H1 (cell line): ENCODE data around the gene MAPK8IP3. TPM values are rescaled to one million over a fixed set of nuclear protein-coding genes. Genes with fewer than 3 reads are reported as not detected.

Experiments
- CTCF ChIA-PET: fragments of 300-600 bp; sonication (Branson Sonifier 250); formaldehyde crosslinking; loops from one replicate; lab custom pipeline; 2021; ENCODE audit not compliant: partially characterized antibody; lab: Charles Lee
- POLR2A ChIA-PET: fragments of 300-600 bp; sonication (Branson Sonifier 250); formaldehyde crosslinking; loops from one replicate; lab custom pipeline; 2021; ENCODE audit warnings: inconsistent platforms; ENCODE audit not compliant: partially characterized antibody; lab: Charles Lee
- DNase-seq, 2 experiments: peaks; one replicate each; pipeline versions ENCODE4 v3.0.0 to v3.0.0-alpha.2; 2010 to 2022; ENCODE audit warnings: low spot score in 2 of 2, low read depth in 1 of 2, mixed read lengths in 1 of 2
- FAIRE-seq: peaks from 2 replicates; lab custom pipeline; 2011; peaks lifted over from hg19 to GRCh38; lab: Jason Lieb, UNC
- H2AFZ ChIP-seq: 2 replicates; pipeline ENCODE4 v1.8.1; 2012; ENCODE audit warnings: low read length, inconsistent platforms
- H2AK5ac ChIP-seq: 2 replicates; pipeline ENCODE4 v1.6.1; 2013; ENCODE audit warnings: low read depth, low read length
- H2BK120ac ChIP-seq: replicated peaks from 2 replicates; pipeline ENCODE3; 2013; ENCODE audit warnings: low read depth, low read length, inconsistent platforms
- H2BK12ac ChIP-seq: 2 replicates; pipeline ENCODE4 v1.6.1; 2013; ENCODE audit warnings: low read depth, low read length
- H2BK15ac ChIP-seq: 2 replicates; pipeline ENCODE4 v1.6.1; 2013; ENCODE audit warnings: low read length
- H2BK20ac ChIP-seq: 2 replicates; pipeline ENCODE4 v1.6.1; 2013; ENCODE audit warnings: low read length
- H2BK5ac ChIP-seq: 2 replicates; pipeline ENCODE4 v1.6.1; 2013; ENCODE audit warnings: low read depth, low read length
- H3K14ac ChIP-seq: 2 replicates; pipeline ENCODE4 v1.6.1; 2013; ENCODE audit warnings: inconsistent platforms; ENCODE audit not compliant: insufficient read length
- H3K18ac ChIP-seq: 2 replicates; pipeline ENCODE4 v1.6.1; 2013; ENCODE audit warnings: low read length; ENCODE audit errors: extremely low read depth
- H3K23ac ChIP-seq: 2 replicates; pipeline ENCODE4 v1.6.1; 2013; ENCODE audit warnings: inconsistent platforms; ENCODE audit not compliant: insufficient read length
- H3K23me2 ChIP-seq: 2 replicates; pipeline ENCODE4 v1.6.1; 2013; ENCODE audit warnings: low read depth, low read length
- H3K27ac ChIP-seq: 2 replicates; pipeline ENCODE4 v1.6.1; 2011; ENCODE audit warnings: low read depth, low read length, inconsistent platforms
- H3K27me3 ChIP-seq, 4 experiments: replicated peaks in 1 of 4; 1 replicate in 1 of 4; 2 replicates in 3 of 4; pipeline versions ENCODE4 v1.6.1 to v1.8.1; 2011 to 2013; ENCODE audit warnings: low read length in 3 of 4, mild to moderate bottlenecking in 3 of 4, inconsistent platforms in 2 of 4, mixed read lengths in 2 of 4, moderate library complexity in 1 of 4; ENCODE audit not compliant: control insufficient read depth in 3 of 4, insufficient read depth in 3 of 4; ENCODE audit errors: extremely low read depth in 1 of 4
- H3K36me3 ChIP-seq, 4 experiments: 2 replicates each; pipeline versions ENCODE4 v1.6.1 to v1.8.1; 2011 to 2013; ENCODE audit warnings: mild to moderate bottlenecking in 4 of 4, low read length in 3 of 4, moderate library complexity in 2 of 4, control low read depth in 1 of 4, inconsistent platforms in 1 of 4; ENCODE audit not compliant: insufficient read depth in 4 of 4, control insufficient read depth in 2 of 4
- H3K4ac ChIP-seq: replicated peaks from 2 replicates; pipeline ENCODE3; 2013; ENCODE audit warnings: low read length, low read depth, mixed read lengths, inconsistent platforms; ENCODE audit not compliant: insufficient read length
- H3K4me1 ChIP-seq, 4 experiments: replicated peaks in 1 of 4; 1 replicate in 1 of 4; 2 replicates in 3 of 4; pipeline versions ENCODE4 v1.6.1 to v1.8.1; 2011 to 2013; ENCODE audit warnings: low read length in 3 of 4, inconsistent platforms in 2 of 4, mixed read lengths in 1 of 4; ENCODE audit not compliant: insufficient read depth in 4 of 4, control insufficient read depth in 3 of 4
- H3K4me2 ChIP-seq, 2 experiments: 2 replicates each; pipeline versions ENCODE4 v1.6.1 to v1.8.1; 2011 to 2013; ENCODE audit warnings: low read depth in 2 of 2, low read length in 2 of 2, control low read depth in 1 of 2, inconsistent platforms in 1 of 2, mild to moderate bottlenecking in 1 of 2; ENCODE audit not compliant: insufficient read depth in 1 of 2
- H3K4me3 ChIP-seq, 4 experiments: fragments of 200-600, 300-600 bp in 1 of 4; sonication (generic), shearing (Covaris generic), sonication (Bioruptor Twin) in 1 of 4; 2 replicates each; pipeline versions ENCODE4 v1.5.1 to v1.8.1; 2011 to 2016; ENCODE audit warnings: low read length in 4 of 4, low read depth in 3 of 4, control low read depth in 2 of 4, inconsistent platforms in 2 of 4, mild to moderate bottlenecking in 2 of 4, mixed read lengths in 1 of 4, moderate library complexity in 1 of 4; ENCODE audit not compliant: insufficient read depth in 2 of 4; ENCODE audit errors: extremely low read depth in 1 of 4
- H3K56ac ChIP-seq: replicated peaks from 2 replicates; pipeline ENCODE3; 2013; ENCODE audit warnings: low read depth, mild to moderate bottlenecking, mixed read lengths, low read length, inconsistent platforms; ENCODE audit not compliant: insufficient read length
- H3K79me1 ChIP-seq: 2 replicates; pipeline ENCODE4 v1.6.1; 2013; ENCODE audit warnings: low read depth, low read length, control low read depth
- H3K79me2 ChIP-seq, 2 experiments: 2 replicates each; pipeline versions ENCODE4 v1.6.1 to v1.8.1; 2012 to 2013; ENCODE audit warnings: low read length in 2 of 2, mild to moderate bottlenecking in 2 of 2, inconsistent platforms in 1 of 2; ENCODE audit not compliant: insufficient read depth in 2 of 2, control insufficient read depth in 1 of 2
- H3K9ac ChIP-seq, 4 experiments: replicated peaks in 1 of 4; 1 replicate in 1 of 4; 2 replicates in 3 of 4; pipeline versions ENCODE4 v1.6.1 to v1.8.1; 2011 to 2013; ENCODE audit warnings: low read depth in 3 of 4, low read length in 3 of 4, control low read depth in 2 of 4, mild to moderate bottlenecking in 2 of 4, moderate library complexity in 2 of 4, inconsistent platforms in 1 of 4; ENCODE audit errors: extremely low read depth in 1 of 4
- H3K9me3 ChIP-seq, 2 experiments: 2 replicates each; pipeline versions ENCODE4 v1.6.1 to v1.8.1; 2012 to 2013; ENCODE audit warnings: mild to moderate bottlenecking in 2 of 2, moderate library complexity in 2 of 2, control low read depth in 1 of 2, inconsistent platforms in 1 of 2, low read depth in 1 of 2, low read length in 1 of 2, mixed read lengths in 1 of 2; ENCODE audit not compliant: insufficient read depth in 2 of 2
- H4K20me1 ChIP-seq, 2 experiments: replicated peaks in 1 of 2; 2 replicates each; pipeline versions ENCODE3 to v1.8.1; 2011 to 2013; ENCODE audit warnings: inconsistent platforms in 2 of 2, low read length in 2 of 2, mild to moderate bottlenecking in 1 of 2; ENCODE audit not compliant: insufficient read depth in 2 of 2, control insufficient read depth in 1 of 2
- H4K5ac ChIP-seq: 2 replicates; pipeline ENCODE4 v1.6.1; 2013; ENCODE audit warnings: low read length, low read depth, mixed read lengths, inconsistent platforms; ENCODE audit not compliant: insufficient read length
- H4K8ac ChIP-seq: 2 replicates; pipeline ENCODE4 v1.8.0; 2013; ENCODE audit warnings: mild to moderate bottlenecking, moderate library complexity, low read length, inconsistent platforms; ENCODE audit not compliant: insufficient read depth; ENCODE audit errors: extremely low read depth
- H4K91ac ChIP-seq: replicated peaks from 2 replicates; pipeline ENCODE3; 2013; ENCODE audit warnings: low read length, mixed read lengths, inconsistent platforms; ENCODE audit not compliant: insufficient read length
- BCL11A ChIP-seq, 2 experiments: IDR thresholded peaks; one replicate each; pipeline ENCODE4 v1.6.1; 2011; ENCODE audit warnings: low read depth in 2 of 2, low read length in 2 of 2, mild to moderate bottlenecking in 2 of 2
- CEBPB ChIP-seq: IDR thresholded peaks from 2 replicates; pipeline ENCODE4 v1.6.1; 2012; ENCODE audit warnings: low read depth, low read length
- FOSL1 ChIP-seq: IDR thresholded peaks from 2 replicates; pipeline ENCODE4 v1.6.1; 2011; ENCODE audit warnings: mild to moderate bottlenecking, low read depth, low read length, moderate library complexity; ENCODE audit not compliant: insufficient read depth
- NRF1 ChIP-seq: IDR thresholded peaks from 2 replicates; pipeline ENCODE4 v1.6.1; 2011; ENCODE audit warnings: mild to moderate bottlenecking, low read depth, low read length, improper control_type of control experiment
- PHF8 ChIP-seq: fragments of 200-600 bp; sonication (generic); conservative IDR thresholded peaks from 2 replicates; pipeline ENCODE4 v1.7.1; 2012; ENCODE audit warnings: low read depth, mild to moderate bottlenecking, inconsistent platforms, low read length, moderate library complexity
- POU5F1 ChIP-seq: IDR thresholded peaks from 2 replicates; pipeline ENCODE4 v1.6.1; 2011; ENCODE audit warnings: low read depth, mild to moderate bottlenecking, low read length, moderate library complexity
- SIN3A ChIP-seq, 2 experiments: IDR thresholded peaks in 1 of 2; conservative IDR thresholded peaks in 1 of 2; 2 replicates each; pipeline ENCODE4 v1.6.1; 2011 to 2012; ENCODE audit warnings: low read length in 2 of 2, improper control_type of control experiment in 1 of 2, low read depth in 1 of 2, mild to moderate bottlenecking in 1 of 2
- SUZ12 ChIP-seq: fragments of 200-600 bp; sonication (generic); IDR thresholded peaks from 2 replicates; pipeline ENCODE4 v1.6.1; 2012; ENCODE audit warnings: mild to moderate bottlenecking, inconsistent platforms, low read length, moderate library complexity, mixed read lengths
- TAF1 ChIP-seq: IDR thresholded peaks from 2 replicates; pipeline ENCODE4 v1.6.1; 2011; ENCODE audit warnings: mild to moderate bottlenecking, low read depth, low read length
- YY1 ChIP-seq: IDR thresholded peaks from 2 replicates; pipeline ENCODE4 v1.6.1; 2011; ENCODE audit warnings: low read depth, mild to moderate bottlenecking, low read length
- WGBS, 2 experiments: shearing (Covaris generic) in 1 of 2; methylation state at CpG; one replicate each; pipeline versions ENCODE4 v1.1.6 to v1.1.7; 2013 to 2015; ENCODE audit warnings: low lambda C conversion rate in 2 of 2, mixed read lengths in 2 of 2, inconsistent platforms in 1 of 2, low coverage in 1 of 2, missing lambda C conversion rate in 1 of 2; ENCODE audit not compliant: insufficient replicate concordance in 2 of 2, insufficient coverage in 1 of 2, insufficient read length in 1 of 2; ENCODE audit errors: extremely low coverage in 1 of 2, missing lambda C conversion rate in 1 of 2; 5-methylcytosine and 5-hydroxymethylcytosine counted together
- polyA plus RNA-seq, 7 experiments: library from polyadenylated mRNA; depleted of rRNA in 3 of 7; stranded (reverse) in 5 of 7; unstranded in 2 of 7; fragments of >200 nt in 5 of 7; fragments of 200-250 nt in 2 of 7; gene quantifications; 1 replicate in 5 of 7; 2 replicates in 1 of 7; 4 replicates in 1 of 7; pipeline versions ENCODE4 v1.2.1 to v1.2.3, GENCODE V29; 2011 to 2013; ENCODE audit warnings: missing spikeins in 2 of 7, mixed read lengths in 2 of 7
- total RNA-seq: library from RNA; stranded (reverse); fragmentation: NEBNext Ultra II Directional; extraction: Animal tissue kit (Norgen Biotek cat#: 25700); gene quantifications from 2 replicates; pipeline ENCODE4 v1.2.1, GENCODE V29; 2021
- TF ChIP-seq, protein P1 (sequence below): IDR thresholded peaks from 2 replicates; pipeline ENCODE4 v1.6.1; 2012; ENCODE audit warnings: inconsistent platforms

MAPK8IP3 gene
- total and polyA plus RNA-seq, 2 of the 8 experiments (the other 6 are each of a cell fraction or from before 2014, with no cell fraction given) = 16.9 to 43.4 TPM

DNA sequence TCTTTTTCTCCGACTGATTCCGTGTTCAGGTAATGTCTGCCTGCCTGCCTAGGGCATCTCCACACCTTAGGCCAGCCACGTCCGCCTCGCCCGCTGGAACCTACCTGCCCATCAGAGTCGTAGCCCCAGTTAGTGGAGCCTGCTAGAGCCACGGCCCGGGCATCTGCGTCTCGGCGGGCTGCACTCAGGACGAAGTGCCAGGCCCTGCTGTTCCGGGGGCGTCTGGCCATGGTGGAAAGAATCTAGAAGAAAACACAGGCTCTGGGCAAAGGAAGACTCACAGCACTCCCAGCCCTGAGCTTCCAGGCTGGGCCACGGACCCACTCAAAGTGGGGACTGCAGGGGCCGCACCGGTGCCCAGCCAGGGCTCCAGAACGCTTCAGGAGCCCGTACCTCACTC lies 75.3 kb downstream of the MAPK8IP3 start:
- 87% methylated on average over 20 of the region's 20 CpGs; no CpG with 5 or more reads in 1 of the 2 experiments for WGBS, 2 experiments
- H2BK15ac ChIP-seq = no peak overlapping the region
- H2BK12ac ChIP-seq = no peak overlapping the region
- no peak overlapping the region for H2BK20ac ChIP-seq
- no peak overlapping the region for H2BK120ac ChIP-seq
- no peak for FAIRE-seq
- H3K56ac ChIP-seq = no peak overlapping the region
- no peak overlapping the region; the same call in 1 of the 2 replicates for H4K8ac ChIP-seq
- H3K23me2 ChIP-seq = peaks cover 3% of the 10 kb centered on the region; the same call in 1 of the 2 replicates
- H3K79me1 ChIP-seq = peaks cover 16% of the 10 kb centered on the region
- peak overlapping the region; percentile 81 to 92 for H3K4me2 ChIP-seq
- no peak overlapping the region for H3K14ac ChIP-seq
- no peak overlapping the region for H3K27ac ChIP-seq
- H2AFZ ChIP-seq = no peak overlapping the region
- CTCF ChIA-PET = interaction anchor here (0.7 to 1.9 kb wide), 3 partner anchors 9 to 151 kb away, joined by 3 to 8 read pairs (median 4); partner anchors contain the start of genes EME2, MRPS34 and NME3
- H3K18ac ChIP-seq = no peak overlapping the region
- no peak overlapping the region for H3K23ac ChIP-seq
- H3K9ac ChIP-seq = peak overlapping the region in 3 of 4 experiments; percentile 56 to 71 (median 62); a peak in 3 of 7 replicates
- H2BK5ac ChIP-seq = 0 out of 2 replicates have a peak overlapping the region, but pooled peaks have one; percentile 8
- DNase-seq = no peak
- no peak overlapping the region for H4K91ac ChIP-seq
- peak overlapping the region; percentile 63 to 98 (median 76) for H3K4me3 ChIP-seq
- H3K9me3 ChIP-seq = no peaks in the 10 kb centered on the region
- H3K4me1 ChIP-seq = peaks cover 0 to 7% (median 4%) of the 10 kb centered on the region in 4 experiments; a peak in 5 of 7 replicates
- no peak overlapping the region for H3K4ac ChIP-seq
- H3K27me3 ChIP-seq = no peaks in the 10 kb centered on the region
- H4K5ac ChIP-seq = no peak overlapping the region
- peaks cover 12 to 34% of the 10 kb centered on the region in 2 experiments for H4K20me1 ChIP-seq
- 0 out of 2 replicates have a peak overlapping the region, but pooled peaks have one; percentile 48 for H2AK5ac ChIP-seq
- POLR2A ChIA-PET = interaction anchor here (1.0 to 12.0 kb wide), 5 partner anchors 11 to 465 kb away, joined by 3 to 246 read pairs (median 4); partner anchors contain the start of genes EME2, IGFALS, MRPS34 and NME3
- H3K36me3 ChIP-seq = peaks cover 0 to 12% (median 5%) of the 10 kb centered on the region in 4 experiments; a peak in 6 of 8 replicates
- peaks cover 0 to 29% of the 10 kb centered on the region in 2 experiments; a peak in 2 of 4 replicates for H3K79me2 ChIP-seq
- TF ChIP-seq, protein P1, sequence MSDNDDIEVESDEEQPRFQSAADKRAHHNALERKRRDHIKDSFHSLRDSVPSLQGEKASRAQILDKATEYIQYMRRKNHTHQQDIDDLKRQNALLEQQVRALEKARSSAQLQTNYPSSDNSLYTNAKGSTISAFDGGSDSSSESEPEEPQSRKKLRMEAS = no peak
- TF ChIP-seq SUZ12 (no peak), NRF1 (no peak), YY1 (no peak), FOSL1 (no peak), SIN3A (conservative IDR thresholded peaks at IDR 0.05 in 1 of 2, IDR thresholded peaks at IDR 0.05 in 1 of 2; ENCODE audit: low read depth in 1 of 2, low read length in 2 of 2) (no peak), PHF8 (no peak), BCL11A (IDR thresholded peaks at IDR 0.05; ENCODE audit: low read depth in 2 of 2, low read length in 2 of 2) (no peak), CEBPB (no peak), TAF1 (no peak), POU5F1 (no peak)
